Measurements from ENCODE around the gene ANXA8.
"Not testable (repeated sequence)": the region's sequence is repeated elsewhere in the genome, so short reads cannot be mapped to it uniquely, and the experiment has no call there.

Gene ANXA8

GRCh38 chr10:47462577-47463358 is 21.1 kb downstream of the ANXA8 start:
- DNase-seq (ENCODE audit: low read depth) = not testable (repeated sequence)

- peak; percentile 26 for DNase-seq (ENCODE audit: low read depth)
Measured at GRCh38 chr10:47461261-47461687, 22.6 kb downstream of the ANXA8 start.

GRCh38 chr10:47458466-47459154 is 25.3 kb downstream of the ANXA8 start:
- DNase-seq (ENCODE audit: low read depth) = no peak

GRCh38 chr10:47457826-47458225 is 26.1 kb downstream of the ANXA8 start:
- DNase-seq (ENCODE audit: low read depth) = no peak

- DNase-seq (ENCODE audit: low read depth) = no peak
Measured at GRCh38 chr10:47457528-47457820, 26.4 kb downstream of the ANXA8 start.

- no peak for DNase-seq (ENCODE audit: low read depth)
Measured at GRCh38 chr10:47456794-47457527, 27.0 kb downstream of the ANXA8 start.

GRCh38 chr10:47456079-47456785 is 27.7 kb downstream of the ANXA8 start:
- no peak for DNase-seq (ENCODE audit: low read depth)

- not testable (repeated sequence) for DNase-seq (ENCODE audit: low read depth)
Measured at GRCh38 chr10:47455350-47456078, 28.4 kb downstream of the ANXA8 start.

GRCh38 chr10:47454780-47455058 is 29.2 kb downstream of the ANXA8 start:
- no peak for DNase-seq (ENCODE audit: low read depth)

- DNase-seq (ENCODE audit: low read depth) = no peak
Measured at GRCh38 chr10:47454008-47454779, 29.7 kb downstream of the ANXA8 start.

GRCh38 chr10:47453141-47454007 is 30.5 kb downstream of the ANXA8 start:
- DNase-seq (ENCODE audit: low read depth) = no peak

- DNase-seq (ENCODE audit: low read depth) = no peak
Measured at GRCh38 chr10:47452495-47453140, 31.3 kb downstream of the ANXA8 start.

GRCh38 chr10:47451998-47452494 is 31.9 kb downstream of the ANXA8 start:
- no peak for DNase-seq (ENCODE audit: low read depth)

GRCh38 chr10:47451273-47451997 is 32.5 kb downstream of the ANXA8 start:
- no peak for DNase-seq (ENCODE audit: low read depth)

- DNase-seq (ENCODE audit: low read depth) = no peak
Measured at GRCh38 chr10:47450442-47450841, 33.5 kb downstream of the ANXA8 start.

- no peak for DNase-seq (ENCODE audit: low read depth)
Measured at GRCh38 chr10:47449979-47450378, 33.9 kb downstream of the ANXA8 start.

GRCh38 chr10:47449102-47449978 is 34.6 kb downstream of the ANXA8 start:
- DNase-seq (ENCODE audit: low read depth) = no peak

- DNase-seq (ENCODE audit: low read depth) = no peak
Measured at GRCh38 chr10:47447705-47448104, 36.2 kb downstream of the ANXA8 start.
